RWPE1 (cell line): Measurements from ENCODE around the gene MARF1.

ENCODE experiments used
- CTCF ChIA-PET: fragments of 350-600 bp; sonication (Branson Sonifier 250); formaldehyde crosslinking; extraction: SDS; loops from one replicate; lab custom pipeline; 2021; lab: Yijun Ruan, JAX
- POLR2A ChIA-PET: fragments of 400-600 bp; formaldehyde crosslinking; extraction: SDS; loops from one replicate; lab custom pipeline; 2020; ENCODE audit warnings: antibody characterized with exemption; ENCODE audit not compliant: low non-redundant PET; lab: Yijun Ruan, JAX
- DNase-seq: peaks from one replicate; pipeline ENCODE4 v3.0.0; 2012; ENCODE audit warnings: low spot score
- H3K27ac ChIP-seq: fragments of 450-650 bp; 2 replicates; pipeline ENCODE4 v1.5.1; 2017
- TF ChIP-seq, protein P1 (sequence below): fragments of 450-650 bp; conservative IDR thresholded peaks from 2 replicates; pipeline ENCODE4 v1.5.1; 2017; ENCODE audit warnings: low read depth, mild to moderate bottlenecking

Gene MARF1

DNA sequence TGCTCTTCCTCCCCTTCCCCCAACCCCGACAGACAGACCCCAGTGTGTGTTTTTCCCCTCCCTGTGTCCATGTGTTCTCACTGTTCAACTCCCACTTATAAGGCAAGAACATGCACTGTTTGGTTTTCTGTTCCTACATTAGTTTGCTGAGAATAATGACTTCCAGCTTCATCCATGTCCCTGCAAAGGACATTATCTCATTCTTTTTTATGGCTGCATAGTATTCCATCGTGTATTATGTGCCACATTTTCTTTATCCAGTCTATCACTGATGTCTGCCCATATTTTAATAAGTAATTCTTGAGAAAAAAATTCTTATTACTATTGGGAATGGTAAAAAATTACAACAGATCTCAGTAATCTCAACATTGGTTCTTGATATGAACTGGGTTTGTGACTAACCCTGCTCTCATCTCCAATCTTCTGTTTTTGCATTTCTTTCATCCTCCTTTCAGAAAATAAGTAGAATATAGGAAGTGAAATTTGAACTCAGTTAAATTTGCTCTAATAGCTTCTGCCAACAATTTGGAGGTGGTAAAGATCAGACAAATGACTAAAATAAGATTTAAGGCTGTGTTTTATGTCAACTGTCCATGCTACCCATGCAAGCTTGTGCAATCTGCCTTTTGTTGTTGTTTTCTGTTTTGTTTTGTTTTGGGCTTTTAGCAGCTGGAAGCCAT, 11.1 kb downstream of the MARF1 start:
- no peak overlapping the region for H3K27ac ChIP-seq
- POLR2A ChIA-PET, result no interaction called here
- no peak for DNase-seq
- CTCF ChIA-PET, result interaction anchor here (0.6 kb wide), 1 partner anchor 46 kb away, joined by 3 read pairs; no protein-coding TSS in a partner anchor
- TF ChIP-seq, protein P1, sequence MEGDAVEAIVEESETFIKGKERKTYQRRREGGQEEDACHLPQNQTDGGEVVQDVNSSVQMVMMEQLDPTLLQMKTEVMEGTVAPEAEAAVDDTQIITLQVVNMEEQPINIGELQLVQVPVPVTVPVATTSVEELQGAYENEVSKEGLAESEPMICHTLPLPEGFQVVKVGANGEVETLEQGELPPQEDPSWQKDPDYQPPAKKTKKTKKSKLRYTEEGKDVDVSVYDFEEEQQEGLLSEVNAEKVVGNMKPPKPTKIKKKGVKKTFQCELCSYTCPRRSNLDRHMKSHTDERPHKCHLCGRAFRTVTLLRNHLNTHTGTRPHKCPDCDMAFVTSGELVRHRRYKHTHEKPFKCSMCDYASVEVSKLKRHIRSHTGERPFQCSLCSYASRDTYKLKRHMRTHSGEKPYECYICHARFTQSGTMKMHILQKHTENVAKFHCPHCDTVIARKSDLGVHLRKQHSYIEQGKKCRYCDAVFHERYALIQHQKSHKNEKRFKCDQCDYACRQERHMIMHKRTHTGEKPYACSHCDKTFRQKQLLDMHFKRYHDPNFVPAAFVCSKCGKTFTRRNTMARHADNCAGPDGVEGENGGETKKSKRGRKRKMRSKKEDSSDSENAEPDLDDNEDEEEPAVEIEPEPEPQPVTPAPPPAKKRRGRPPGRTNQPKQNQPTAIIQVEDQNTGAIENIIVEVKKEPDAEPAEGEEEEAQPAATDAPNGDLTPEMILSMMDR, result no peak

DNA sequence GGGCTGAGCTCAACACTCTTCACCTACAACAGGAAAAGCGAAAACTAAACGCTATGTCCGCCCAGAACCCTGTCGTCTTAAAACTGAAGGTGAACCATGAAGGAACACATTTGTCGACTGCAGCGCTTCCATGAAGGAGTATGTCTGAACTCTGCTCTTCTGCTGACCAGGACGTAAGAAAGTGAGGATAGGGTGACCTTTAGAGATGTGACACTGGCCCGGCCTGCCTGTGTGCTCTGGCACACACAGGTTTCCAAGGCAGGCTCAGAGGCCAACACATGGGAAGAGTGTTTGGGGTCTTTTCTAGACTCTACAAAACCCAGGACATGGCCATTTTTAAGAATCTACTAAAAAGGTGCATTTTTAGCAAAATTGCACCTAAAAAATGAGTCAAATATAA, 21.1 kb downstream of the MARF1 start:
- TF ChIP-seq, protein P1, result no peak
- DNase-seq, result no peak
- POLR2A ChIA-PET, result no interaction called here
- CTCF ChIA-PET, result no interaction called here
- no peak overlapping the region for H3K27ac ChIP-seq

DNA sequence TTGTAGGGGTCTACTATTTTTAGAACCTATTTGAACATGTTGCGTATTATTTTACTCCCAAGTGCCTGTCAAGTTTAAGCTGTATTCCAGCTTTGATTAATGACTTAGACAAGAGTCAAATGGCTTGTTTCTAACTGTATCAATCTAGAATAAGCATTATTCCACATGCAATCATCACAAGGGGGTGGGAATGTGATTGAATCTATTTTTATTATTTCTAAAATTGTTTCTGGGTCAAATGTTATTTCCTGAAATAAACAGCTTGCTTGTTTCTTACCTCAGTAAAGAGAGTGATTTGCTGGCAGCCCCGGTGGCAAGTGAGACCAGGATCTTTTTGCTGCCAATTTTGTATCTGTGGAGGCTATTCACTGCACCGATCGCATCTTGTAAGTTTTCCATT, 21.5 kb downstream of the MARF1 start:
- ChIA-PET CTCF (no interaction called here), POLR2A (no interaction called here)
- no peak for DNase-seq
- TF ChIP-seq, protein P1, result no peak
- H3K27ac ChIP-seq, result no peak overlapping the region

DNA sequence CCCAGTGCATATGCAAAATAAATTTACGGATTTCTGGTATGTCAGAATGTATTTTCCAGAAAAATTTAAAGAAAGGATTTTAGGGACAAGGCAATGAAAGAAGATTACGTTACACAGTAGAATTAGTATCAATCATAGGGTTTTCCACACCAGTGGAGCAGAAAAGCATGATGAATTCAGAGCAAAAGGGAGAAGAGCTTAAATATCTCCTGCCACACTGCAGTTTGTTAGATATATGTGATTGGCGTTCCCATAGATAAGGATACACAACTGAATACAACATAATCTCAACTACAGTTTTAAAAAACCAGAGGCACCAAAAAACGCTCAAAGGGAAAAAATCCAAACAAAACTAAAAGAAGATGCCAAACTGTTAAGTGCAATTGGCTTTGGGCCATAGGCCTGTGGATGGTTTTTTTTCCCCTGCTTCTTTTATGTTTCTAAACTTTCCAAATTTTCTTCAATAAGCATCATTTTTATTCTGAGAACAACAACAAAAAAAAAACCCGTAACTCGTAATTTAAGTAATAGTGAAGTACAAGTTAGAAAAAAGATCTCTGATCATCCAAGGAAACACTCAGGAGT, 22.3 kb downstream of the MARF1 start:
- H3K27ac ChIP-seq, result no peak overlapping the region
- TF ChIP-seq, protein P1, result no peak
- CTCF ChIA-PET, result no interaction called here
- POLR2A ChIA-PET, result no interaction called here
- no peak for DNase-seq

DNA sequence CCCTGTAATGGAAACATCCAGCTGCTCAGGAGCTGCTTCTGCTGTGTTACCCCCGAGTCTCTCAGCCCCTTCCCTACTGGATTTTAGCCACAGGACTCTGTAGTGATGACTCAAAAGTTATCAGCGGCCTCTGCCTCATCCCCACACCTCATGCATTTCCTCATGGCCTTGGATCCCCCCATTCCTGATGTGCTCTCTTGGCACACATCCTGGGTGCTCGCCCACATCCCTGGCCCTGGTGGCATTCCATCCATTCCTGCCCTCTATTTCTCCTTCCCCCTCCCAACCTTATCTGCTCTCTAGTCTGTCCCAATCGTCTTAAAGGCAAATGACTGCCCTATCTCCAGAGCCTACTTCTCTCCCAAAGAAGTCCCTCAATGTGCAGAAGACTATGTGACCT, 24.6 kb downstream of the MARF1 start:
- POLR2A ChIA-PET, result no interaction called here
- no peak for DNase-seq
- no peak overlapping the region for H3K27ac ChIP-seq
- TF ChIP-seq, protein P1, result no peak
- CTCF ChIA-PET, result interaction anchor here (0.7 kb wide), 1 partner anchor 86 kb away, joined by 4 read pairs; no protein-coding TSS in a partner anchor

DNA sequence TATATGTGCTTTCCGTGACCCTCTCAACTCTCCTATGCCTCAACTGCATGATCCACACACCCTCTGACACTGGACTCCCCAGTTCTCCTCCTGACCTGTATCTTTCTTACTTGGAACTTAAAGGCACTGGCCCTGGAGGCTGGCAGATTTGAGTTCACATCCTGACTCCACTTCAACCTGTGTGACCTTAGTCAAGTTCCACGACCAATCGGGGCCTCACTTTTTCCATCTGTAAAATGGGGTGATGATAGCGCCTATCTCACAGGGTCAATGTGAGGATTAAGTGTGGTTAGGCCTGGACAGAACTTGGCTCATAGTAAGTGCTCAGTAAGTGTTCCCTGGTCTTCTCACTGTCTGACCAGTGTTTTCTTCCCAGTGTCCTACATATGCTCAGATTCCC, 25.1 kb downstream of the MARF1 start:
- ChIA-PET CTCF (no interaction called here), POLR2A (no interaction called here)

More for the DNA sequence above, 25.1 kb downstream of the MARF1 start:
- no peak overlapping the region for H3K27ac ChIP-seq
- TF ChIP-seq, protein P1, result no peak
- no peak for DNase-seq
